Thyroid gland (tissue), 4 donors: ENCODE results near the gene VMAC. TPM values are rescaled to one million over a fixed set of nuclear protein-coding genes. Genes with fewer than 3 reads are reported as not detected.

Source experiments
- DNase-seq, 2 donors: peaks; one replicate each; pipeline ENCODE4 v3.0.0-alpha.2; 2019
- H3K27ac ChIP-seq, 3 donors: fragments of 200-600 bp; sonication (generic); 1 replicate in 2 of 3; 2 replicates in 1 of 3; pipeline ENCODE4 v1.5.1; 2016 to 2019; ENCODE audit warnings: mild to moderate bottlenecking in 1 of 3, moderate library complexity in 1 of 3
- H3K27me3 ChIP-seq: fragments of 200-600 bp; sonication (generic); one replicate; pipeline ENCODE4 v1.5.1; 2019
- H3K36me3 ChIP-seq, 2 donors: fragments of 200-600 bp; sonication (generic); one replicate each; pipeline ENCODE4 v1.5.1; 2016 to 2019
- H3K4me1 ChIP-seq, 2 donors: fragments of 200-600 bp; sonication (generic); one replicate each; pipeline ENCODE4 v1.5.1; 2017 to 2019
- H3K4me3 ChIP-seq, 3 donors: fragments of 200-600 bp; sonication (generic); replicated peaks in 1 of 3; 1 replicate in 2 of 3; 2 replicates in 1 of 3; pipeline ENCODE4 v1.5.1; 2016; ENCODE audit warnings: mild to moderate bottlenecking in 1 of 3
- H3K9me3 ChIP-seq: fragments of 200-600 bp; sonication (generic); one replicate; pipeline ENCODE4 v1.5.1; 2017
- CTCF ChIP-seq, 6 experiments: fragments of 200-600 bp in 3 of 6; fragments of 450-650 bp in 3 of 6; sonication (generic) in 3 of 6; IDR thresholded peaks; one replicate each; pipeline ENCODE4 v1.5.1; 2016 to 2019; ENCODE audit warnings: antibody characterized with exemption in 6 of 6, mild to moderate bottlenecking in 2 of 6, inconsistent platforms in 1 of 6, moderate library complexity in 1 of 6
- POLR2A ChIP-seq, 2 donors: fragments of 450-650 bp; IDR thresholded peaks; one replicate each; pipeline ENCODE4 v1.6.1; 2017; ENCODE audit warnings: antibody characterized with exemption in 2 of 2, mild to moderate bottlenecking in 2 of 2, moderate library complexity in 1 of 2
- WGBS, 2 donors: methylation state at CpG; one replicate each; pipeline ENCODE4 v1.1.5; 2017; 5-methylcytosine and 5-hydroxymethylcytosine counted together
- intact Hi-C: fragments of 100-400 bp; cut with DNase I; formaldehyde crosslinking; loops from one replicate; pipeline ENCODE4 v1.15.1; 2023
- total RNA-seq, 4 donors: library from RNA; depleted of rRNA; stranded (reverse); fragments of >200 nt; gene quantifications; one replicate each; pipeline ENCODE4 v1.2.3, GENCODE V29; 2016

VMAC gene
- total RNA-seq, 4 donors from 2014 or later, result 14.3 to 27.2 (median 17.8) TPM

DNA sequence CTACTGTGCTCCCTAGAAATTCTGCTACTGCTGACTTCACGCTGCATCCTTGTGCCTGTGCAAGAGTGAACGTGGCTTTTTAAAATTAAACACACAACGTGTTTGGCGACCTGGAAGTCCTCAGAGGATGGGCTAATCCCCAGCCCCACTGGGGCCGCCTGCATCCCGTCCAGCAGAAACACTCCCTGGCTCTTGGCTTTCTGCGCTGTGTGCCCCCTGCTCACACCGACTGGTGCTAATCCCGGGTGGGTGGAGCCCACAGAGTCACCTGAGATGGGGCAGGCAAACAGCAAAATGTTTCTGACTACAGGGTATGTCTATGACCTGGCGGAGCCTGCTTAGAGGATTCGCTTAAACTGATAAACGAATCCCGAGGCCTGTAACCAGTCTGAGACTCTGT, 24.5 kb downstream of the VMAC start:
- Histone ChIP-seq H3K36me3 (peaks cover 64 to 66% of the 10 kb centered on the region in 2 donors), H3K4me1 (peaks cover 4 to 17% of the 10 kb centered on the region in 2 donors), H3K27me3 (no peaks in the 10 kb centered on the region), H3K9me3 (no peaks in the 10 kb centered on the region), H3K4me3 (no peak overlapping the region), H3K27ac (no peak overlapping the region)
- 82 to 85% methylated on average over 12 to 13 of the region's 13 CpGs for WGBS, 2 donors
- intact Hi-C loops, result no loop called here
- no peak for DNase-seq
- TF ChIP-seq CTCF (IDR thresholded peaks at IDR 0.05) (no peak), POLR2A (IDR thresholded peaks at IDR 0.05) (no peak)

DNA sequence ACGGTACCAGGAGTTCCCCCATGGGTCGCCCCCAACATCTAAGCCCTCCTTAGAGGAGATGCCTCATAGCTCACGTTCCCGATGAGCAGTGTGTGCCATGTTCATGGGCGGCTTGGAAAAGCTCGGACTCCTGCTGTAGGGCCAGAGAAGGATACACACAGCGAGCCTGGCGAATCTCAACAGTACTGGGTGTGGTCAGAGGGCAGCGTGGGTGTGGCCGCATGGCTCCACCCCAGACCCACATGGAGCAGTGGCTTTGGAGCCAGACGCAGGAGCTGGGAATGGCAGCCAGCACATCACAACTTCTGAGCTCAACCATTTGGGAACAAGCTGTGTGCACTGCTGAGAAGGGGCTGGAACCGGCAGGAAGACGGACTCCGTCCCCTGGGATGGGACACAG, 25.0 kb downstream of the VMAC start:
- Histone ChIP-seq H3K4me3 (no peak overlapping the region), H3K4me1 (peaks cover 9 to 22% of the 10 kb centered on the region in 2 donors), H3K27me3 (no peaks in the 10 kb centered on the region), H3K36me3 (peaks cover 59 to 62% of the 10 kb centered on the region in 2 donors), H3K9me3 (no peaks in the 10 kb centered on the region), H3K27ac (no peak overlapping the region)
- 88 to 96% methylated on average over 6 to 8 of the region's 14 CpGs for WGBS, 2 donors
- TF ChIP-seq POLR2A (IDR thresholded peaks at IDR 0.05), result no peak
- TF ChIP-seq CTCF (IDR thresholded peaks at IDR 0.05), result no peak
- no peak for DNase-seq
- intact Hi-C loops, result no loop called here

GRCh38 chr19:5931251-5931650, 26.6 kb downstream of the VMAC start:
- 86 to 90% methylated on average over 8 of the region's 11 CpGs for WGBS, 2 donors
- peaks cover 8 to 31% of the 10 kb centered on the region in 2 donors for H3K4me1 ChIP-seq
- peaks cover 46 to 47% of the 10 kb centered on the region in 2 donors for H3K36me3 ChIP-seq
- no peak for DNase-seq
- TF ChIP-seq POLR2A (IDR thresholded peaks at IDR 0.05) (no peak), CTCF (IDR thresholded peaks at IDR 0.05) (no peak)
- no peak overlapping the region for H3K4me3 ChIP-seq
- H3K9me3 ChIP-seq, result no peaks in the 10 kb centered on the region
- intact Hi-C loops, result no loop called here
- H3K27me3 ChIP-seq, result no peaks in the 10 kb centered on the region
- no peak overlapping the region for H3K27ac ChIP-seq

- TF ChIP-seq CTCF (IDR thresholded peaks at IDR 0.05) (no peak), POLR2A (IDR thresholded peaks at IDR 0.05) (no peak)
- H3K27me3 ChIP-seq, result no peaks in the 10 kb centered on the region
- intact Hi-C loops, result no loop called here
- peaks cover 8 to 23% of the 10 kb centered on the region in 2 donors for H3K4me1 ChIP-seq
- no peaks in the 10 kb centered on the region for H3K9me3 ChIP-seq
- DNase-seq, result no peak
- H3K27ac ChIP-seq, result no peak overlapping the region
- no peak overlapping the region for H3K4me3 ChIP-seq
- 97 to 98% methylated on average over 17 to 18 of the region's 18 CpGs for WGBS, 2 donors
- peaks cover 41 to 44% of the 10 kb centered on the region in 2 donors for H3K36me3 ChIP-seq
These were observed 27.5 kb downstream of the VMAC start for GRCh38 chr19:5932146-5932545.

- no peak overlapping the region for H3K27ac ChIP-seq
- peaks cover 35 to 38% of the 10 kb centered on the region in 2 donors for H3K36me3 ChIP-seq
- H3K4me3 ChIP-seq, result no peak overlapping the region
- H3K27me3 ChIP-seq, result no peaks in the 10 kb centered on the region
- intact Hi-C loops, result no loop called here
- WGBS, 2 donors, result 91 to 93% methylated on average over 15 to 21 of the region's 21 CpGs
- TF ChIP-seq POLR2A (IDR thresholded peaks at IDR 0.05) (no peak), CTCF (IDR thresholded peaks at IDR 0.05) (no peak)
- no peaks in the 10 kb centered on the region for H3K9me3 ChIP-seq
- H3K4me1 ChIP-seq, result peaks cover 8 to 20% of the 10 kb centered on the region in 2 donors
- DNase-seq, result no peak
These were observed 28.1 kb downstream of the VMAC start for GRCh38 chr19:5932609-5933262.
